Measurements from ENCODE around the gene OSBPL1A.

DNA sequence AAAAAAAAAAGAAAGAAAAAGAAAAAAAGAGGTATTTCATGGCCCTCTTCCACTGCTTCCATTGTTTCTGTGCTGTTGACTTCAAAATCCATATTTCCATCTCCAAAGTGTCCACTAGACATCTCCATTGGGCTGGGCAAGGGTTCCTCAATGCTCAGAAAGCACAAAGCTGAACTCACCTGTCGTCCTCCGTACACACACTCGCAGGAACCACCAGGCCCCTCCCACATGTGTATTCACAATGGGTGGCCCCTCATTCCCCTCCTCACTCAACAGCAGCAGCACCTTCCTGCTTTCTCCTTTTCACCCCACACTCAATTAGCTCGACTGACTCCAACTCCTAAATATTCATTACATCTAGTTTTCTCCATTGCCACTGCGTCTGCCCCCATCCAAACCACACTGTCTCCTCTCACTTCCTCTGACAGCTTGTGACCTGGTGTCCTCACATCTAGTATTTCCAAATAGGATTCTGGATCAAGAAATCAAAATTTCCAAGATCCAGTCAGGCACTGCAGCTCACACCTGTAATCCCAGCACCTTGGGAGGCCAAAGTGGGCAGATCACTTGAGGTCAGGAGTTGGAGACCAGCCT is 25.2 kb downstream of the OSBPL1A start:
- TF ChIP-seq POLR2AphosphoS5 (IDR thresholded peaks at IDR 0.05) (no peak), EP300 (IDR thresholded peaks at IDR 0.05) (no peak), POLR2A (IDR thresholded peaks at IDR 0.05) (no peak)
- TF ChIP-seq, protein P1, sequence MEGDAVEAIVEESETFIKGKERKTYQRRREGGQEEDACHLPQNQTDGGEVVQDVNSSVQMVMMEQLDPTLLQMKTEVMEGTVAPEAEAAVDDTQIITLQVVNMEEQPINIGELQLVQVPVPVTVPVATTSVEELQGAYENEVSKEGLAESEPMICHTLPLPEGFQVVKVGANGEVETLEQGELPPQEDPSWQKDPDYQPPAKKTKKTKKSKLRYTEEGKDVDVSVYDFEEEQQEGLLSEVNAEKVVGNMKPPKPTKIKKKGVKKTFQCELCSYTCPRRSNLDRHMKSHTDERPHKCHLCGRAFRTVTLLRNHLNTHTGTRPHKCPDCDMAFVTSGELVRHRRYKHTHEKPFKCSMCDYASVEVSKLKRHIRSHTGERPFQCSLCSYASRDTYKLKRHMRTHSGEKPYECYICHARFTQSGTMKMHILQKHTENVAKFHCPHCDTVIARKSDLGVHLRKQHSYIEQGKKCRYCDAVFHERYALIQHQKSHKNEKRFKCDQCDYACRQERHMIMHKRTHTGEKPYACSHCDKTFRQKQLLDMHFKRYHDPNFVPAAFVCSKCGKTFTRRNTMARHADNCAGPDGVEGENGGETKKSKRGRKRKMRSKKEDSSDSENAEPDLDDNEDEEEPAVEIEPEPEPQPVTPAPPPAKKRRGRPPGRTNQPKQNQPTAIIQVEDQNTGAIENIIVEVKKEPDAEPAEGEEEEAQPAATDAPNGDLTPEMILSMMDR (IDR thresholded peaks at IDR 0.05): no peak
